K562 (cell line): Measurements from ENCODE around the gene MIB2. TPM values are rescaled to one million over a fixed set of nuclear protein-coding genes. Genes with fewer than 3 reads are reported as not detected.
A peak's percentile ranks its signal among the peaks of the same experiment; 100 is the strongest.

Experiments used
- DNMT1 ChIP-seq: fragments of 450-650 bp; IDR thresholded peaks from 2 replicates; pipeline ENCODE4 v1.6.1; 2016; ENCODE audit warnings: antibody characterized with exemption, mild to moderate bottlenecking
- E2F6 ChIP-seq, 2 experiments: IDR thresholded peaks; 2 replicates each; pipeline ENCODE4 v1.6.1; 2011; ENCODE audit warnings: borderline replicate concordance in 1 of 2, control low read depth in 1 of 2, low read depth in 1 of 2, low read length in 1 of 2, mild to moderate bottlenecking in 1 of 2, mixed read lengths in 1 of 2, moderate library complexity in 1 of 2; ENCODE audit not compliant: insufficient read depth in 1 of 2, insufficient read length in 1 of 2, poor library complexity in 1 of 2, severe bottlenecking in 1 of 2; ENCODE audit errors: extremely low read depth in 1 of 2
- GTF2A2 ChIP-seq: IDR thresholded peaks from 2 replicates; pipeline ENCODE4 v1.6.1; 2016; ENCODE audit warnings: mild to moderate bottlenecking, missing genetic modification characterization, missing compliant biosample characterization
- PHB2 ChIP-seq: fragments of 450-650 bp; IDR thresholded peaks from 2 replicates; pipeline ENCODE4 v1.6.1; 2017; ENCODE audit warnings: low read depth
- POLR2H ChIP-seq: IDR thresholded peaks from 2 replicates; pipeline ENCODE4 v1.6.1; 2016; ENCODE audit warnings: missing genetic modification characterization, low read depth, mild to moderate bottlenecking, control low read depth, missing compliant biosample characterization, moderate library complexity
- PYGO2 ChIP-seq: fragments of 450-650 bp; IDR thresholded peaks from 2 replicates; pipeline ENCODE4 v1.6.1; 2016; ENCODE audit warnings: mild to moderate bottlenecking, missing genetic modification characterization, moderate library complexity, missing compliant biosample characterization
- REST ChIP-seq, 2 experiments: fragments of 450-650 bp; formaldehyde crosslinking in 1 of 2; IDR thresholded peaks; 2 replicates each; pipeline versions ENCODE4 v1.4.0 to v1.6.1; 2014 to 2020; ENCODE audit warnings: mild to moderate bottlenecking in 2 of 2, borderline replicate concordance in 1 of 2, low read depth in 1 of 2
- RNF2 ChIP-seq: sonication (generic); IDR thresholded peaks from 2 replicates; pipeline ENCODE4 v1.6.1; 2016
- SIRT6 ChIP-seq: IDR thresholded peaks from one replicate; pipeline ENCODE4 v1.6.1; 2012; ENCODE audit warnings: low read depth, mild to moderate bottlenecking, control low read depth, inconsistent platforms, low read length, moderate library complexity
- SP2 ChIP-seq: IDR thresholded peaks from 2 replicates; pipeline ENCODE4 v1.6.1; 2011; ENCODE audit warnings: mild to moderate bottlenecking, low read depth, low read length, moderate library complexity; ENCODE audit not compliant: poor library complexity, severe bottlenecking; ENCODE audit errors: extremely low read depth
- ZNF146 ChIP-seq: IDR thresholded peaks from one replicate; pipeline ENCODE4 v1.6.1; 2018; ENCODE audit warnings: missing compliant biosample characterization; ENCODE audit not compliant: unreplicated experiment
- ZNF174 ChIP-seq: fragments of 250-450 bp; sonication (Bioruptor Pico); IDR thresholded peaks from 2 replicates; pipeline ENCODE4 v1.4.0; 2020; ENCODE audit warnings: mild to moderate bottlenecking
- polyA plus RNA-seq, 8 experiments: library from polyadenylated mRNA; depleted of rRNA in 4 of 8; stranded (reverse) in 5 of 8; unstranded in 3 of 8; fragments of >200 nt; fragmentation: Nextera tagmentation in 2 of 8; fragmentation: Illumina TruSeq in 1 of 8; extraction: Ambion mirVana in 2 of 8; extraction: Trizol in 1 of 8; gene quantifications; 2 replicates each; pipeline versions ENCODE4 v1.2.1 to v1.2.3, GENCODE V29; 2011 to 2014; ENCODE audit warnings: inconsistent platforms in 1 of 8, missing spikeins in 1 of 8
- total RNA-seq, 7 experiments: library from RNA; depleted of rRNA in 6 of 7; stranded (reverse); fragments of >200 nt in 6 of 7; fragmentation: Illumina TruSeq in 2 of 7; extraction: Trizol in 2 of 7; gene quantifications; 2 replicates each; pipeline versions ENCODE4 v1.2.1 to v1.2.3, GENCODE V29; 2011 to 2021; ENCODE audit warnings: low replicate concordance in 1 of 7
- TF ChIP-seq, protein P1 (sequence below): sonication (generic); formaldehyde crosslinking; IDR thresholded peaks from 2 replicates; pipeline ENCODE4 v1.8.1; 2023; ENCODE audit warnings: mild to moderate bottlenecking, missing genetic modification reagents, moderate library complexity
- TF ChIP-seq, protein P2 (sequence below): sonication (generic); formaldehyde crosslinking; IDR thresholded peaks from 2 replicates; pipeline ENCODE4 v1.9.0; 2022; ENCODE audit warnings: mild to moderate bottlenecking, missing genetic modification reagents

MIB2 gene
- total and polyA plus RNA-seq, 9 of the 15 experiments (the other 6 are each of a cell fraction or from before 2014, with no cell fraction given), result 0.04 to 17.0 (median 4.9) TPM; not detected in 1

DNA sequence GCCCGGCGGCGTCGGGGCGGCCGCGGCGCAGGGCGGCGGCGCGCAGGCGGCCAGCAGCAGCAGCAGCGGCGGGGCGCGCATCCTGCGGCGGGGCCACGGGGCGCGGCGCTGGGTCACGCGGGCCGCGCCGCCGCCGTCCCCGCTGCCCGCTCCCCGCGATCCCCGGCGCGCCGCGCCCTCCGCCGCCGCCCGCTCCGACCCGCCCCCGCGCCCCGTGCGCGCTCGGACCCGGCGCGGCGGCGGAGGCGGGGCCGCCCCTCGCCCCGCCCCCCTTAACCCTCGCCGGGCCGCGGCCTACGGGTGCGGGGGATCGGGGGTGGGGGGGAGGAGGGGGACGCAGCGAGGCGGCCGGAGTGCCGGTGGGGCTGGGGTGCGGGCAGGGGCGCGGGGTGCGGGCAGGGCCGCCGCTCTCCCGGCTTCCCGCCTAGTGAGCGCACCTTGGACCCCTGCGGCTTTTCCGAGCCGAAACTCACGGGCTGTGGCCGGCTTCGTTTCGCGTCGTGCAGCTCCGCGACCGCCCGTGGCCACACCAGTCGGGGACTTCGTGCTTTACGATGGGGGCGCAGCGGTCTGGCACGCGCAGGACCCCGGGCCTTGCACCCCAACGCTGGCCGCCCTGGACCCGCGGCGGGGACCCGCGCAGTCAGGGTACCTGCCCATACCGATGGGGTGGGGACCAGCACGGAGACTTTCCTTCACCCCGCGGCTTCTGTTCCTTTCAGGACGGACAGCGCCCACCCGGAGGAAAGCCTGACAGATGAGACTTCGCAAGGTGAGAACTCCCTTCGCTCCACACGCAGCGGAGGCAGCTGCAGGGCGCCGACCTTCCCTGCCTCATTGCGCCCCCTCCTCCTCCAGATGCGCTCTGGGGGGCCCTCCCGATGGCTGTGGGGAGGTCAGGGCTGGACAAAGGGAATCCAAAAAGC, 15.1 kb upstream of the MIB2 start, which contains the start of gene FNDC10 (continued):
- TF ChIP-seq REST (IDR thresholded peaks at IDR 0.05; ENCODE audit: borderline replicate concordance), result peak; percentile 60
- TF ChIP-seq REST (CRISPR knock-in tag; IDR thresholded peaks at IDR 0.05; ENCODE audit: low read depth), result peak; percentile 61; the same call in 1 of the 2 replicates
- no peak for TF ChIP-seq SIRT6
- no peak for TF ChIP-seq PHB2
- peak in 1 of 2 experiments; percentile 46 for TF ChIP-seq E2F6 (IDR thresholded peaks at IDR 0.05; ENCODE audit: borderline replicate concordance in 1 of 2, extremely low read depth in 1 of 2, insufficient read depth in 1 of 2, insufficient read length in 1 of 2, low read depth in 1 of 2, low read length in 1 of 2, poor library complexity in 1 of 2, severe bottlenecking in 1 of 2)
- no peak for TF ChIP-seq POLR2H
- TF ChIP-seq DNMT1, result no peak
- TF ChIP-seq GTF2A2, result no peak
- no peak for TF ChIP-seq RNF2
- no peak for TF ChIP-seq PYGO2 (tag)
- TF ChIP-seq, protein P1, sequence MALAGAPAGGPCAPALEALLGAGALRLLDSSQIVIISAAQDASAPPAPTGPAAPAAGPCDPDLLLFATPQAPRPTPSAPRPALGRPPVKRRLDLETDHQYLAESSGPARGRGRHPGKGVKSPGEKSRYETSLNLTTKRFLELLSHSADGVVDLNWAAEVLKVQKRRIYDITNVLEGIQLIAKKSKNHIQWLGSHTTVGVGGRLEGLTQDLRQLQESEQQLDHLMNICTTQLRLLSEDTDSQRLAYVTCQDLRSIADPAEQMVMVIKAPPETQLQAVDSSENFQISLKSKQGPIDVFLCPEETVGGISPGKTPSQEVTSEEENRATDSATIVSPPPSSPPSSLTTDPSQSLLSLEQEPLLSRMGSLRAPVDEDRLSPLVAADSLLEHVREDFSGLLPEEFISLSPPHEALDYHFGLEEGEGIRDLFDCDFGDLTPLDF (CRISPR knock-in tag), result no peak
- no peak for TF ChIP-seq SP2
- no peak for TF ChIP-seq ZNF146
- TF ChIP-seq, protein P2, sequence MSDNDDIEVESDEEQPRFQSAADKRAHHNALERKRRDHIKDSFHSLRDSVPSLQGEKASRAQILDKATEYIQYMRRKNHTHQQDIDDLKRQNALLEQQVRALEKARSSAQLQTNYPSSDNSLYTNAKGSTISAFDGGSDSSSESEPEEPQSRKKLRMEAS, result peak; percentile 66
- TF ChIP-seq ZNF174 (CRISPR knock-in tag), result no peak
